ENCODE results near the gene ETFA. TPM values are rescaled to one million over a fixed set of nuclear protein-coding genes. Genes with fewer than 3 reads are reported as not detected.

The ETFA gene
- total RNA-seq (2022; extraction: Qiagen RNA extraction; ENCODE audit: low read depth), result 268 to 325 TPM (median 279 TPM) in 5 replicates

DNA sequence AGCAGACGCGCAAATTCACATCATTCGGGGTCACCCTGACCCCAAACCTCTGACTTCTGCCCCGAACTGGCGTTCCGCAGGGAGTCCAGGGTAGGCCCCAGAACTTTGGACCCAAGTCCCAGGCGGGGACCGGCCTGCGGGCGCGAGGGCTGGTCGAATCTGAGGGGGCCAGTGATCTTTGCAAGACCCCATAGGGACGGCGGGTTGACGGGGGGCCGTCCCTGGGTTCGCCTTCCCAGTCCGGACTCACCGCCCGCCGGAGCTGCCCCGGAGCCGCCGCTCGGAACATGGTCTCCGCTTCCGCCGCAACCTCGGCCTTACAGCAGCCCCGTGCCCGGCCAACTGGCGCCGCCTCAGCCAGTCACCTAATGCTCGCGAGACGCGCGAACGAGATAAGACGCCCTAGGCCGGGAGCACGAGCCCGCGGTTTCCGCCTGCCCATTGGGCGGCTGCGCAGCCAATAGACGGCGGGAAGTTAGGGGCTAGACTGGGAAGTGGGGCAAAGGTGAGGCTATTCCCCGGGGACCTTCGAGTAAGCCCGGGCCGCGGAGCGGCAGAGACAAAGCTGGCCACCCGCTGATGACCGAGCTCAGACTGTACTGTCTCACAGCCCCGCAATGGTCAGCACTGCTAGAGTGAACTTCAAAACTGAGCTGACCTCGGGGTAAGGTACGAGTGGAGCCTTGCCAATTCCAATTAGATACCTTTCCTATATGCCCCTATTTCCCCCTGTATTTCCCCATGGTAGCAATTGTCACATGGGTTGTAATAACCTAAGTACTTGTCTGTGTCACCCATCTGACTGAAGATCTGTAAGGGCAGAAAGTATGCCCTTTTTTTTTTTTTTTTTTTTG, at the start of gene ETFA:
Gene ETFA (minus strand): TSS at position 370 of the 854 bp plus-strand sequence. CDS start 81 bp downstream, at position 289.

DNA sequence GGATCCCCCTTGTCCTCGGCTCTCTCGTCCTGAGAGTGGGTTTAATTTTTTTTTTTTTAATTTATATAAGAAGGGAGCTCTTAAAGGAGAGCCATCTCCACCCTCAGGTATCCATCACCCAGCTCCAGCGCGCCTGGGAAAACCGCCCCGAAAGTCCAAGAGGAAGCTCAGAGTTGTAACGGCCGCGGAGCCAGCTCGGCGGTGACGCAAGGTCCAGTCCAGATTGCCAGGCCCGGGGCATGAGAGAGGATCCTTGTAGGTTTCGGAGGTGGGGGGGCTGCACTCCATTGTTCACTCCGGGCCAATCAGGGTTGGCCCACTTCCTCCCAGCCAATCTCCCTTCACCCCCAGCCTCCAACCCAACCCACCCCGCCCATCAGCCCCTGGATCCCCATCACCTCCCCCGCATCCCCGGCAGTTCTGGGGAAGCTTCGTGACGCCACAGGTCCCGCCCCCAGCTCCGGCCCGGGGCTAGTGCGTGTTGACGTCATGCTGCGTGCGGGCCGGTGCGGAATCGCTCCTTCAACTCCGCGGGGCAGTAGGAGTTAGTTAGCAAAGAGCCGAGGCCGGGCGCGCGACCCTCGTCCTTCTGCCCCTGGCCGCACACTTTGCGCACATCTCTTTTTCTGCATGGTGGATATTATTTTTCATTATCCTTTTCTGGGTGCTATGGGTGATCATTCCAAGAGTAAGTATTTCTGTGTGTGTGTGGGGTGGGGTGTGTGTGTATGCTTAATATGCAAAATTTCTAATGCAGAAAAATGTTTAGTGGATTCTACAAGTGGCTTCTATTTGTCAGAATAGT, 25.2 kb upstream of the ETFA start, which contains the start of gene ISL2:
Gene ISL2 (plus strand): TSS at position 520 of the 805 bp plus-strand sequence. CDS start 111 bp downstream, at position 631.

Other genes with a start within 250 kb of the ETFA start
- gene ISL2, start 25.3 kb upstream of the ETFA start, total RNA-seq (2022; extraction: Qiagen RNA extraction; ENCODE audit: low read depth), result 2.8 to 4.7 TPM (median 4.0 TPM) in 5 replicates

Measured in A549 treated with RU486 at 1 μM for 4 hours (cell line).